SK-N-SH (cell line): Measurements from ENCODE around the gene MEGF8. TPM values are rescaled to one million over a fixed set of nuclear protein-coding genes. Genes with fewer than 3 reads are reported as not detected.

Experiments used
- CTCF ChIA-PET: fragments of 300-600, 350-600 bp; formaldehyde crosslinking; extraction: SDS; loops from one replicate; lab custom pipeline; 2021; lab: Yijun Ruan, JAX
- POLR2A ChIA-PET: fragments of 350-600 bp; sonication (Branson Sonifier 250); formaldehyde crosslinking; extraction: SDS; loops from one replicate; lab custom pipeline; 2020; ENCODE audit warnings: antibody characterized with exemption, inconsistent platforms; lab: Yijun Ruan, JAX
- DNase-seq: peaks from one replicate; pipeline ENCODE4 v3.0.0; 2012
- H2AFZ ChIP-seq: fragments of 200-600 bp; sonication (generic); 2 replicates; pipeline ENCODE4 v1.8.1; 2016; ENCODE audit warnings: antibody characterized with exemption, mild to moderate bottlenecking, low read depth
- H3F3A ChIP-seq: fragments of 200-600 bp; sonication (generic); replicated peaks from 2 replicates; pipeline ENCODE3; 2016; ENCODE audit warnings: antibody characterized with exemption, mild to moderate bottlenecking; ENCODE audit not compliant: insufficient read depth
- H3K27ac ChIP-seq, 2 experiments: fragments of 200-500 bp in 1 of 2; fragments of 200-600 bp in 1 of 2; sonication (Bioruptor generic) in 1 of 2; sonication (generic), shearing (Covaris generic) in 1 of 2; 2 replicates each; pipeline versions ENCODE4 v1.5.1 to v1.6.1; 2014 to 2016; ENCODE audit warnings: low read depth in 2 of 2, inconsistent platforms in 1 of 2, low read length in 1 of 2, mild to moderate bottlenecking in 1 of 2, mixed read lengths in 1 of 2
- H3K27me3 ChIP-seq: fragments of 200-600 bp; sonication (generic), shearing (Covaris generic); 2 replicates; pipeline ENCODE4 v1.6.1; 2016; ENCODE audit warnings: mixed run types; ENCODE audit not compliant: insufficient read depth
- H3K36me3 ChIP-seq, 2 experiments: fragments of 200-500 bp in 1 of 2; fragments of 200-600 bp in 1 of 2; sonication (Bioruptor generic) in 1 of 2; sonication (generic) in 1 of 2; replicated peaks in 1 of 2; 2 replicates each; pipeline versions ENCODE3 to v1.5.1; 2014 to 2016; ENCODE audit warnings: low read length in 1 of 2, mild to moderate bottlenecking in 1 of 2; ENCODE audit not compliant: insufficient read depth in 2 of 2, control insufficient read depth in 1 of 2
- H3K4me1 ChIP-seq, 2 experiments: fragments of 200-500 bp in 1 of 2; fragments of 200-600 bp in 1 of 2; sonication (Bioruptor generic) in 1 of 2; sonication (generic), shearing (Covaris generic) in 1 of 2; 2 replicates each; pipeline versions ENCODE4 v1.5.1 to v1.6.1; 2014 to 2016; ENCODE audit warnings: low read depth in 1 of 2, low read length in 1 of 2, mixed run types in 1 of 2; ENCODE audit not compliant: insufficient read depth in 2 of 2, control insufficient read depth in 1 of 2
- H3K4me2 ChIP-seq: fragments of 200-600 bp; sonication (generic), shearing (Covaris generic); 2 replicates; pipeline ENCODE4 v1.6.1; 2017; ENCODE audit warnings: mixed run types
- H3K4me3 ChIP-seq, 2 experiments: fragments of 200-500 bp in 1 of 2; fragments of 200-600 bp in 1 of 2; sonication (Bioruptor generic) in 1 of 2; sonication (generic), shearing (Covaris generic) in 1 of 2; 2 replicates each; pipeline versions ENCODE4 v1.5.1 to v1.8.1; 2014 to 2016; ENCODE audit warnings: low read depth in 2 of 2, inconsistent platforms in 1 of 2, low read length in 1 of 2, mild to moderate bottlenecking in 1 of 2, mixed read lengths in 1 of 2, moderate library complexity in 1 of 2
- H3K79me2 ChIP-seq: fragments of 200-600 bp; sonication (generic); 2 replicates; pipeline ENCODE4 v1.8.1; 2017; ENCODE audit warnings: mild to moderate bottlenecking; ENCODE audit not compliant: insufficient read depth
- H3K9ac ChIP-seq: fragments of 200-600 bp; sonication (generic); 2 replicates; pipeline ENCODE4 v1.6.1; 2017; ENCODE audit warnings: mixed run types
- H3K9me2 ChIP-seq: fragments of 200-600 bp; sonication (generic); 2 replicates; pipeline ENCODE4 v1.6.1; 2017; ENCODE audit warnings: mixed run types
- H3K9me3 ChIP-seq: fragments of 200-600 bp; sonication (generic); 2 replicates; pipeline ENCODE4 v1.6.1; 2017; ENCODE audit warnings: mixed run types, mild to moderate bottlenecking, moderate library complexity
- H4K20me1 ChIP-seq: fragments of 200-600 bp; sonication (generic); 2 replicates; pipeline ENCODE4 v1.6.1; 2017; ENCODE audit warnings: mild to moderate bottlenecking, mixed run types; ENCODE audit not compliant: insufficient read depth
- GATA2 ChIP-seq: sonication (generic); formaldehyde crosslinking; IDR thresholded peaks from 2 replicates; pipeline ENCODE4 v1.5.0; 2020; ENCODE audit warnings: mild to moderate bottlenecking, missing genetic modification reagents
- REST ChIP-seq: IDR thresholded peaks from 2 replicates; pipeline ENCODE4 v1.6.1; 2012; ENCODE audit warnings: mild to moderate bottlenecking, low read depth, low read length, moderate library complexity
- SIN3A ChIP-seq: IDR thresholded peaks from 2 replicates; pipeline ENCODE4 v1.6.1; 2012; ENCODE audit warnings: low read depth, mild to moderate bottlenecking, low read length, moderate library complexity, borderline replicate concordance
- WGBS: methylation state at CpG from one replicate; pipeline ENCODE4 v1.1.6; 2017; ENCODE audit warnings: low lambda C conversion rate; 5-methylcytosine and 5-hydroxymethylcytosine counted together
- polyA plus RNA-seq, 3 experiments: library from polyadenylated mRNA; depleted of rRNA; stranded (reverse); fragments of >200 nt; gene quantifications; 2 replicates each; pipeline ENCODE4 v1.2.3, GENCODE V29; 2012
- TF ChIP-seq, protein P1 (sequence below): fragments of 150-350 bp; IDR thresholded peaks from 2 replicates; pipeline ENCODE4 v1.6.1; 2017; ENCODE audit warnings: antibody characterized with exemption, low read length, low read depth, borderline replicate concordance

MEGF8 gene
- polyA plus RNA-seq, 1 of the 3 experiments (the other 2 are of a cell fraction) = 19.1 TPM

- whole genome bisulfite sequencing = 100% methylated on average over 7 of the region's 21 CpGs
- TF ChIP-seq GATA2 = no peak
- no peak for TF ChIP-seq REST
- H3K79me2 ChIP-seq = no peaks in the 10 kb centered on the region
- H3K36me3 ChIP-seq = peaks cover 0 to 12% of the 10 kb centered on the region in 2 experiments
- H2AFZ ChIP-seq = no peak overlapping the region
- H3K9ac ChIP-seq = no peak overlapping the region
- ChIA-PET POLR2A (interaction anchor here (0.6 kb wide), 1 partner anchor 9 kb away, joined by 3 read pairs; no protein-coding TSS in a partner anchor), CTCF (no interaction called here)
- no peaks in the 10 kb centered on the region for H3F3A ChIP-seq
- no peak overlapping the region for H3K27ac ChIP-seq
- H4K20me1 ChIP-seq = no peaks in the 10 kb centered on the region
- no peaks in the 10 kb centered on the region for H3K27me3 ChIP-seq
- H3K4me2 ChIP-seq = no peak overlapping the region
- no peaks in the 10 kb centered on the region for H3K9me2 ChIP-seq
- H3K4me1 ChIP-seq = no peaks in the 10 kb centered on the region
- H3K4me3 ChIP-seq = no peak overlapping the region
- DNase-seq = no peak
- H3K9me3 ChIP-seq = no peaks in the 10 kb centered on the region
These were observed 25.8 kb downstream of the MEGF8 start for GRCh38 chr19:42351079-42351735.

- 94% methylated on average over 18 of the region's 31 CpGs for WGBS
- DNase-seq = peak; percentile 58
- POLR2A ChIA-PET = interaction anchor here (0.6 kb wide), 1 partner anchor 116 kb away, joined by 3 read pairs; no protein-coding TSS in a partner anchor
These were observed 27.1 kb downstream of the MEGF8 start for GRCh38 chr19:42352301-42353259.

More at GRCh38 chr19:42352301-42353259, 27.1 kb downstream of the MEGF8 start:
- Histone ChIP-seq H3K36me3 (peaks cover 0 to 18% of the 10 kb centered on the region in 2 experiments), H3F3A (no peaks in the 10 kb centered on the region), H3K4me2 (no peak overlapping the region), H3K9ac (no peak overlapping the region), H3K9me2 (no peaks in the 10 kb centered on the region), H3K4me1 (no peaks in the 10 kb centered on the region), H3K4me3 (no peak overlapping the region), H3K9me3 (no peaks in the 10 kb centered on the region), H4K20me1 (no peaks in the 10 kb centered on the region), H3K27ac (no peak overlapping the region), H3K27me3 (no peaks in the 10 kb centered on the region), H2AFZ (no peak overlapping the region), H3K79me2 (no peaks in the 10 kb centered on the region)
- CTCF ChIA-PET = no interaction called here
- TF ChIP-seq SIN3A = no peak
- TF ChIP-seq, protein P1, sequence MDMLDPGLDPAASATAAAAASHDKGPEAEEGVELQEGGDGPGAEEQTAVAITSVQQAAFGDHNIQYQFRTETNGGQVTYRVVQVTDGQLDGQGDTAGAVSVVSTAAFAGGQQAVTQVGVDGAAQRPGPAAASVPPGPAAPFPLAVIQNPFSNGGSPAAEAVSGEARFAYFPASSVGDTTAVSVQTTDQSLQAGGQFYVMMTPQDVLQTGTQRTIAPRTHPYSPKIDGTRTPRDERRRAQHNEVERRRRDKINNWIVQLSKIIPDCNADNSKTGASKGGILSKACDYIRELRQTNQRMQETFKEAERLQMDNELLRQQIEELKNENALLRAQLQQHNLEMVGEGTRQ = no peak
